HG03097 (cell line): Measurements from ENCODE around the gene SLC24A3.

Source experiments
- ATAC-seq: cut with Tn5 transposase; IDR thresholded peaks from one replicate; pipeline ENCODE4 v1.9.1; 2021; ENCODE audit not compliant: unreplicated experiment, low FRiP score

SLC24A3 gene

DNA sequence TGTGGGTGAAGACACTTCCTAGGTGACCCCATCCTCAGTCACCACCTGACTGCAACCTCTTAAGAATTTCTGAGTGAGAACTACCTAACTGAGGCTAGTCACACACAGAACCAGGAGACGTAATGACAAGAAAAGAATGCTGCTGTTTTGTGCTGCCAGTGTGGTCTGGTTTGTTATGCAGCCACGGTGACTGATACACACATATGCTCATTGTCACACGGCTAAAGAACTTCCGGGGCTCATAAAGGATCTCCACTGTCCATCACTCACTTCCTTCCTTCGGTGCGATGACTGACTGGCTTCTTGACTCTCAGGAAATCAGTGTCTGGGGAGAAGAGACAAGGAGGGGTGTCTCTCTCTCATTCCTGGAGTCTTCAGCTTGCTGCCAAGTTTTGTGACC is 88.0 kb downstream of the SLC24A3 start:
- ATAC-seq, result no peak

DNA sequence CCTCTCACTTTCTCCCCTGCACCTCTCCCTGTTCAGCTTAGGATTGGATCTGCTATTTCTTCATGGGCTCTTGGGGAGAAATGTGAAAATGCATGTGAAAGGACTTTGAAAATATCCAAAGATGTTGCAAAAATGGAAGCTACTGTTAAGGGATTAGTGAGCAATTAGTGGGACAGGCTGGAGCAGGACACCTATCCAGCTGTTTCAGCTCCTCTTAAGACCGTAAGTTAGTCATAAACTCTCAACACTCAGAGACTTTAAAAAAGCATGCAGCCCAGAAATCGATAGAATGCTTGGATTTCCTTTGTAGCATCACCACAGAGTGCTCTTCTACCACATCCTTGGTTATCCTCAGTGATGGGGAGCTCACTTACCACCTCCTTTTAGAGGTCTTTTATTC is 88.7 kb downstream of the SLC24A3 start:
- ATAC-seq, result no peak

DNA sequence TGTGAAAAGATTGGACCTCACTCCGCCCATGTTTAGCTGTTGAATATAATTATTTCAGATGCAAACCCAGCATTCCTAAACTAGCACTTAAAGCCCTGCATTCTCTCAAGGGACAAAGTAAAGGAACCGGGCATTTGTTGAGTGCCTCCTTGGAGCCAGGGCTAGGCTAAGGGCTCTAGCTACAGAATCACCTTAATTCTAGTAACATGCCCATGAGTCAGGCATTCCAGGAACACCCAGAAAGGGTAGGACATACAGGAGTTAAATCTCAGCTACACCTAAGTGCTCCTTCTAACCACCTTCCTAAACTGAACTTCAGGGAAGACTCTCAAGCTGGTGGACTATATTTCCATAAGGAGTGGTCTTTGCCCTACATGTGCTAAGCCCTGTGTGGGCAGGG is 89.4 kb downstream of the SLC24A3 start:
- no peak for ATAC-seq

DNA sequence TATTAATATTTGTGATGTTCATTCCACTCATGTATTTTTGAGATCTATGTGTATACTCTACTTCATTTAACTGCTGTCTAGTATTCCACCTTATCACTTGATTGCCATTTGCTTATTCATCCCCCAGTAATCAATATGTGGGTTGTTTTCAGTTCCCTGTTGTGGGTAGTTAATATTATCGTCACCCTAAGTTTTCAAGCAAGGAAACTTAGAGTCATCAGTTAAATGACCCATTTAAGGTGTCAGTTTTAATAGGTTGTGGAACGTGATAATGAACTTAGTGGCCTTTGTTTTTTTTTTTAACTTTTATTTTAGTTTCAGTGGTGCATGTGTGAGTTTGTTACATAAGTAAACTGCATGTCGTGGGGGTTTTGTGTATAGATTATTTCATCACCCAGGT is 90.3 kb downstream of the SLC24A3 start:
- ATAC-seq, result no peak

DNA sequence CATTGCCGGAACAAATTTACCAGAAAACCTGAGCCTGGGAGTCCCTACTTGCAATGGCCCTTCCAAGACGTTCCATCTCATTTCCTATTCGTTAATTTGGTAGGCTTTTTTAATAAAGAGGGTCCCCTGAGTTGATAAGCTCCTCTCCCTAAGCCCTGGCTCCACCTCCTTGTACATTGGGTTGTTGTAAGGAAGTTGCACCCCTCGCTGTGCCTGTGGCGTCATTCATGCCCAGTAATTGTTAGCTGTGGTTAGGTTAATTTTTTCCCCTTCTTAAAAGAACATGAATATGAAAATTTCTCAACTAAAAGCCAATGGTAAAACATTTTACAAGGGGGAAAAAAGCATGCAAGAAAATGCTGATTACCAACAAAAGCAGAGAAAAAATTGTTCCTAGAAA is 91.9 kb downstream of the SLC24A3 start:
- no peak for ATAC-seq

DNA sequence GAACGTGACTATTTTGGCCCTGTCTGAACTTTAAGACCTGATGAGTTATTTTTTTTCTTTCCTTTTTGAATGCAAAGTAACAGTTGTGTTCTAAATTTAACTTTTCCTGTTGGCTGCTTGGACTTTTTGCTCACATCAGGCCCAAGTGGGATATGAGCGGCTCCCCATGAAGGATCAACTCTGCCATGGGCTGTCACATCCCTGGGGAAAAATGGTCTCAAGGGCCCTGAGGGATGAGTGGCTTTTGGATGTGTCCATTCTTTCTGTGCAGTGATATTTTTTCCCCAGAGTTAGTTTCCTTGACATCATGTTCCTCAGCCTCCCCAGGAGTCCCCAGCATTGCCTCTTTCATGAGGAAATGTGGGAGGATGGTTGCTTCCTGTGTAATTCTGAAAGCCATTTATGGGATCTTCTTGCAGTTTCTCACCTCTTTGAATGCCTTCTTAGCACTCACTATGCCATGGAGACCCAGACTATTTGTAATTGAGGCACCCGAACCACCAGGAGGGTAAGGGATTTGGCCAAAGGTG is 92.5 kb downstream of the SLC24A3 start:
- ATAC-seq, result no peak

DNA sequence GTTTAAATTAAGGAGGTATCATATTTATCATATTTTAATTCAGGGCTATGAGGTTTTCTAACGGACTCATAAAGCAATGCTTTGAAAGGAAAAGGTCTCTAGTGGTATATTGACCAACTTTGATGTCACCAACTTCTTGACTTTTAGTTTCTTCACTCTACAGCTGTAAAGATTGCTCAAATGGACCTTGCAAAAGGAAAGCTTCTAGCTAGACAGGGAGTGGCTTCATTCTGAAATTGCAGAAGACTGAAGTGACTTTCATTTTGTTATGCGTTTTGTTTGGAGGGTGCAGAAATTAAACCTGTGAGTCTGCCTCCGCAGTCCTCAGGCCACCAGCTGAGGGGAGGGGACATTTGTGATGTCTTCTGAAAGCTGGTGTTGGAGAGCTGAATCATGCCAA is 95.7 kb downstream of the SLC24A3 start:
- no peak for ATAC-seq

DNA sequence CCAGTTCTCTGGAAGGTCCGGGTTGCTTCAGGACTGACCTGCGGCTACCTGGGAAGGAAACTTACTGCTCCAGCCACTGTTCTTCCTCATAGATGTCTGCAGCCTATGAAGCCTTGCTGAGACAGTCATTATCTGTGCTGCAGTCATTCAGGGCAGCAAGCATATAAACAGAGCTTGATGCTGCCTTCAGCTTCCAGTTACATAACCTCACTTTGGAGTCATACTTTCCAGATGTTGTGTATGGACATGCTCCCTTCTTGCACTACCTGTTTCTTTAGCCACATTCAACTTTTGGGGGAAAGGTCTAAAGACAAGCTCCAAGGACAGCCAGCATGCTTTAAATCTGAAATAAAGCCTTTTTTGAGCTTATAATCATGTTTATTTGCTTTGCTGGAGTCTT is 98.1 kb downstream of the SLC24A3 start:
- no peak for ATAC-seq

DNA sequence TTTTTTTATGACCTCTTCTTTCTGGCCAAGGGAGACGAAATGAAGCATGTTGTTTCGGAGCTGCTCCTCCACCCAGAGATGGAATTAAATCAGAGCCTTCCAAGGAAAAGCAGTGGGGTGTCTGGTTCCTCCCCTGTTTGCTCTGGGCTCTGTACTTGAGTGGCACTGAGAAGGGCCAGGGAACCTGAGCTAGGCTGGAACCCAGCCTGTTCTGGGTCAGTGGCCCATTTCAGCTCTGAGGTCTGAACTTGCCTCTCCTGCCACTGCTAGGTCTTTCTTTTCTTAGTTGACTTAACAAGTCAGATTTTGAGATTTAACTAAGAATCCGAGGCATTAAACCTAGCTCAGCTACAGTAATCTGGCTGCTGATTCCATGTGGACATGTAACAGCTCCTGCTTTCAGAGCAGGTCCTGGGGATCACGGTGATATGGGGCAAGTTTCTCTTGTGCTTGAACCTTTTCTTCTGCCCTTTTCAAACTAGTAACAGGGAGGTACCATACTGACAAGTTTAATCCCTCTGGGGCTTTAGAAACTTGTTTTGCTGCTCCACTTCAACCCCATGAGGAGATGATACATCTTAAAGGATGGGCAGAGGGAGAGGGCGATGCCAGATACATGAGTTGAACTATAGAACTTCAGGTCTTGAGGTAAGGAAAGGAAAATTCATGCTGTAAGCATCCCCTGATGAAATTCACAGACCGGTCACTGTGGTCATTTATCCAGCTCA is 101.1 kb downstream of the SLC24A3 start:
- no peak for ATAC-seq

DNA sequence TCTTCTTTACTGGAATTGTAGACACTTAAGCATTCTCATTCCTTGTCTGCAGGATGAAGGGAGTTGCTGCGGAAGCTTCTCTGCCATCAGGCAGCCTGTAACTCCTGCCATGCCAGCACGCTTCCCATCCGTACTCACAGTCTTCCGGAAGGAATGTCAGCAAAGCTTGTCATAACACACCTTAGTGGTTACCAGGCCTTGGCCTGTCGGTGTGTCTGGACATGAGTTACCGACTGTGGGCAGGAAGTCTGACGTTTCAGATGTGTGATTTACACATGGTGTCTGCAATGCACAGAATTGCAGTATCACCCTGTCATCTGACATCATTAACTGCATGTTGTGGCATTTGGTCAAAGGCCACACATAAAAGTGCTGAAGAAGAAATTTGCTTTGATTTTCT is 102.2 kb downstream of the SLC24A3 start:
- ATAC-seq, result no peak

DNA sequence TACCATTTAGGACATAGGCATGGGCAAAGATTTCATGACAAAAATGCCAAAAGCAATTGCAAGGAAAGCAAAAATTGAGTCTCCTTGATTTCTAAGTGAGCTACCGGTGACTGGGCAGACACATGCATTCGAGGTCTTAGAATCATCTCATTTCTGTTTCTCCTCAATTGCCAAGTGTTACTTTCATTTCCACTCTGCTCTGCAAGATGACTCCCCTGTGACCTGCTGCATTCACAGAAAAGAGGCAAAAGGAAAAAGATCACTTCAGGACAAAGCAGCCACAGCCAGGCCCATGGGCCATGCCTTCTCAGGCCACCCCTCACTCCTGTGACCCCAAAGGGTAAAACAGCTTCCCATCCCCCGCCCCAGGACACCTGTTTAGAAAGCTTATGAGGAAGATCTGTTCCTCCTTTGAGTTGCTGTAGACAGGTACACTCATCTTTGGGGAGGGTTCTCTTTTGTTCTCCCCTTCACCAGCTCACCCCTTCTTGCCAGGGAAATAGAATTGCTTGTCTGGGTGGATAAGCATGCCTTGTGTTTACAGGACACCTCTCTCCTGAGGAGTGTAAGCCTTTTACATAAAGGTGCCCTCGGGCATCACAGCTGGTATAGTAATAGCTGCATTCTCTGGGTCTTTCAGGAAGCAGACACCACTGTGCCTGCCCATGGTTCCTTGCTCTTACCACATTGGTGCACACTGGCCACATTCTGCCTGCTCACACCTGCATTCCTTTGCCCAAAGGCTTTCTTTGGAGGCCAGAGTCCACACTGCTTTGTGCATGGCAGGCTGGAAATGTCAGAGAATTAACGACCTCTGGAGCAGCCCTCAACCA is 105.0 kb downstream of the SLC24A3 start:
- no peak for ATAC-seq

DNA sequence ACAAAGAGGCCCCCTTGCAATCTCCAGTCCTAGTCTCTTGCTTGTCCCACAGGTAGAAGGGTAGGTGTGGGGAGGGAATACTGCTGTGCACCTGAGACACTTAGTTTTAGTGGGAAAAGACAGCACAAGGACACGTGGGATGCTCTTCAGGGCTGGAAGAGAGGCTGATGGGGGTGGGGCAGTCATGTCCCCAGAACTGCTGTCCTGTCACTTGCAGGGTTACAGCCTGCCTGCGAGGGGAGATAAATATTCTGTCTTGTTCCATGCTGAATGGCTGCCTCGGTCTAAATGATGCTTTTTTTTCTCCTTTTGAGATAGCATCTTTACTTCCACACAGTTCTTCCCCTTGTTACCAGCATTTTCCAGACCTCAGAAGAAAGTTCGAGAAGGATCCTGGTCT is 106.2 kb downstream of the SLC24A3 start:
- ATAC-seq, result no peak

DNA sequence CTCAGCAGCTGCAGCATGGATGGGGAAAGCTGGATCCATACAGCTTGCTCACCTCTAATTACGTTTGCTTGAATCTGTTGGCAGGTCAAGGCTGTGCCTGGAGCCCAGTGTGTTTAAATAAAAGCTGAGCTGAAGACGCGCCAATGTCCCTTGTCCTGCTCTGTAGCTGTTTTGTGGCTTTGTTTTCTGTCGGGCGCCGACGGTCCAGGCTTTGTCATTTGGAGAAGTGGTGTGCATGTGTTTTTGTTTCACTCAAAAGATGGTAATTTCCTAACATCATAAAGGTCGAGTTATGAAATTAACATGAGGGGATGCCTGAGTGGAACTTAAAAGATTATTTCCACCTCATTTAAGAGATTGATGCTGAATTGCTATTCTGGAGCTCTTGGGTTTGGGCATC is 107.6 kb downstream of the SLC24A3 start:
- no peak for ATAC-seq

DNA sequence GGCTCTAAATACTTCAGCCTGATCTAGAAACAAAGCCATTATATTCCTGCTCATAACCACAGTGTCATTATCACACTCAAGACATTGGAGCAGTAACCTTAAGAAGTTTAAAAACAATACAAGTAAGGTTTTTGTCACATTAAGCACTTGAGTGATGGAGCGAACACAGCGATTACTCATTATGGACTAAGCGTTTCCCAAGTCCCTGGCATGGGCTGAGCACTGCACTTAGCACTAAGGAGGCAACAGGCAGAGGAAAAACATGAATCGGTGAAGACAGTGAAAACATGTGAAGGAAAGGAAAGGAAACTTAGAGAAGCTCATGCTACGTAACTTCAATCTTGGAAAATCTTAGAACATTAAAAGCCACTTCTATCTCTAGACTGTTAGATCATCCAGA is 108.7 kb downstream of the SLC24A3 start:
- no peak for ATAC-seq

DNA sequence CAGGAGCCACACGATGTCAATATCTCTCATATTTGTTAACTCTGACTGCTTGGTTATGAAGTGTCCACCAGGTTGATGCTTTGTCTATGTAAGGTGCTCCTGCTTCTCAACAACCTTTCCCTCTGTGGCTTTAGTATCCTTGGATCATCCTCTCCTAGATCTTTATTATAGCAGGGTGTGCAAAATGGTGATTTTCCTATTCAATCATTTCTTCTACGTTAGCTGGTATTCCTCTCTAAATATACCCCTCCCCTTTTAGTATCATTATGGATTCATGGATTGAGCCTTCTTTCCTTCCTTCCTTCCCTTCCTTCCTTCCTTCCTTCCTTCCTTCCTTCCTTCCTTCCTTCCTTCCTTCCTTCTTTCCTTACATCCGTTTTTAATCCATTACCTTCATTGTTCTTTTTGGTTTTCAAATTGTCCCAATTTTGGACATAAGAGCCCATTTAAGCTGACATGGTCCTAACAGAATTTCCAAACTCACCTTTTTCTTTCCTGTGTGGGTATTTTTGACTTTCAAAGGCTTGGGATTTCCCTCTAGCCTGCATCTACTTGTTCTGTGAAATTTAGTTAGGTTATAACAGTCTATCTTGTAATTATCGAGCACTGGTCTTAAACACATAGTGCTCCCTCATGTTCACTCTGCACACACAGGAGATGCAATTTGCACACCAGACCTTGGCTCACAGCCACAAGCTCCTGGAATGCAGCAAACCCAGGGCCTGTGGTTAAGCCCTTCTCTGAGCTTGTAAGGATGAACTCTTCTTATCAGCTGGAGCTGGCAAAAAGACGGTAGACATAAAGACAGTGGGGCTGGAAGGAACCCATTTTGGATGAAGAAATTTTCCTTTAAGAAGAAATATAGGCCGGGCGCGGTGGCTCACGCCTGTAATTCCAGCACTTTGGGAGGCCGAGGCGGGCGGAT is 109.9 kb downstream of the SLC24A3 start:
- ATAC-seq, result no peak

DNA sequence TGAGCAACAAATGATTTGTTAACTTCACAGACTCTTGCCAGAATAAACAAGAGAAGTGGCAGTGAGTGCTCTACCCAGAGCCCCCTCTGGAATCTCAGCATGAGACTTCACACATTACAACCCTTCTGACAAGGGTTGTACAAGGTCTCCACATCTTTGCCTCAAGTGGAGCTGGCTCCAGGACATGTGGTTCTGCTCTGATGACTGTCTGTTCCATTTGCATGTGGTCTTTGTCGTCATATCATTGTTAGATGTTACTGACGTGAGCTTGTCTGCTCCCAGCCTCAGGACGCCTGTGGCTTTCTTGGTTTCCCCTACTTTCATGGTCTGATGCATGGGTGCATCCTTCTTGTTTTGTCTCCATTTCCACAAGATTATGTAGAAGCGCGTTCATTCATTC is 115.0 kb downstream of the SLC24A3 start:
- no peak for ATAC-seq

DNA sequence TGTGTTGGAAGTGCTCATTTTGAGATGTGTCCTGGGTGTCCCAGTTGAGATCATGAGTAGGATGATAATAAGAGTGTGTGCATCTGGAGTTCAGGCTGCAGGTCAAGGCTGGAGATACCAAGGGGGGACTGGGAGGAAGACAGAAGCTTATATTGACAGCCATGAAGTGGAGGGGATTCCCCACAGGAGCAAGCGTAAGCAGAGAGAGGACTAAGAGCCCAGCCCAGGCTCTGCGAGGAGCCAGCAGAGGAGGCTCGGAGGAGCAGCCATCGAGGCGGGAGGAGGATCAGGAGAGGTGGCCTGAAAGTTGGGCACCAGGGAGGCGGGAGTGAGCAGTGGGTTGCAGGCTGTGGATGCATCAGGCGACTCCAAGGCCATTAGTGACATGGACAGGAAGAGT is 116.2 kb downstream of the SLC24A3 start:
- ATAC-seq, result no peak

DNA sequence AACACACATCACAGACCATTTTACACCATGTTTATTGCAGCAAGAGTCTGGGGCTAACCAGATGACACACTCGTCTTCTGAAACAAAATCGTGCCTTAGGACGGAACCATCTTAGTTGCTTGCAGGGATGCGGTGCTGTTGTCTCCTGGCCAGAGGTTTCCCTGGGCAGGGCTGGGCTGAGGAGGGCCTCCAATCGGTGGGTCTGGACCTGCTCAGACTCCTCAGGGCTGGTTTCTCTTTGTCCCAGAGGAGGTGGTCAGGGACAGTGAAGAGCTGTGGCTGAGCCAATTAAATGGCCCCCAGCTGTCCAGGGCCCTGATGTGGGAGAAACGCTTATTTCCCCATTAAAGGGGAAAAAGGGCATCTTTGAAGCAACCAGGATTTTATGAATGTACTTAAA is 117.6 kb downstream of the SLC24A3 start:
- ATAC-seq, result no peak

DNA sequence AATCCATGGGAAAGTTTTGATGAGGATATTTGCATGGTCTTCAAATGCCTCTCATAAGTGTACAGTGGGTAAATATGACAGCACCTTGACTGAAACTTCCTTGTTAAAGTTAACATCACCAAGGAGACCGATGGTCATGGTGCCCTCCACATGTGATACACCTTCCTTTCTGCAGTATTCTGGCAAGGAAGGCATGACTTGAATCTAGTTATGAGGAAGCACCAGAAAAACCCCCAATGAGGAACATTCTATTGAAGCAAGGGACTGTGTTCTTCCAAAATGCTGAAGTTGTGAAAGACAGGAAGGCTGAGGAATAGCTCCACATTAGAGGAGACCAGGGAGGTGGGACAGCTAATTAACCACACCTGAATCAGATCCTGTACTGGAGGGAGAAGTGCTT is 118.3 kb downstream of the SLC24A3 start:
- no peak for ATAC-seq

DNA sequence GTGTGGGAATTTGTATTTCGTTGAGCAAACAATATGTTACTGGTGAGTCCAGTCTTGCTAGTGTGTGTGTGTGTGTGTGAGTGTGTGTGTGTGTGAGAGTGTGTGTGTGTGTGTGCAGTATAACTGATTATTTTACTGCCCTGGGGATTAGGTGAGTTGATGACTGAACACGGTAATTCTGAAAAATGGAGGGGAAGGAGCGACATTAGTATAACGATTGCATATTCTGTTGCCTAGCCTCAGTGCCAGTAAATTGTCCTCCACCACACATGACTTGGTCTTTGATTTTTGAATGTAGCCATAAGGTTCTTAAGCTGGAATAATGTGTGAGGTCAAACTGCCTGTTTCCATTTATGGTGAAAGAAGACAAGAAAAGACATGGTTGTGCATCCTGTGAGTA is 121.1 kb downstream of the SLC24A3 start:
- ATAC-seq, result no peak

DNA sequence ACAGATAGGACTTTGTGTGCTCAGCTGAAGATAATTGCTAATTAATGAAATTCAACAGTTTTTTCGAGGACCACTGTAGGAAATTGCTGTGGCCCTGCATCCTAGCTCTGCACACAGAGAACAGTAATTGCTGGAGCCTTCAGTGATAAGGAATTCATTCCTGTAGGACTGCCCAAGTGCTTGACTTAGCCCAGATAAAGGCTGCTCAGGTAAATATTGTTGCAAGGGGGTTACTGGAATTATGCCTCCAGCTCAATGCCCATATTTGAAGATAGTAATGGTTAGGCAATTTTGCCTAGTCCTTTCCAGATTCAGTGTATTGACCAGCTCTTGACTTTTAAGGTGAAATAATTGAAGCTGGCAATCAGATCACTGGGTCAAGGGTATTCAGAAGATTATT is 122.9 kb downstream of the SLC24A3 start:
- no peak for ATAC-seq
